H1 (cell line): Measurements from ENCODE around the gene ECPAS. TPM values are rescaled to one million over a fixed set of nuclear protein-coding genes. Genes with fewer than 3 reads are reported as not detected.

Experiments used
- CEBPB ChIP-seq: IDR thresholded peaks from 2 replicates; pipeline ENCODE4 v1.6.1; 2012; ENCODE audit warnings: low read depth, low read length
- CHD1 ChIP-seq: IDR thresholded peaks from 2 replicates; pipeline ENCODE4 v1.6.1; 2012; ENCODE audit warnings: low read depth, low read length, improper control_type of control experiment
- CREB1 ChIP-seq: IDR thresholded peaks from 2 replicates; pipeline ENCODE4 v1.6.1; 2012; ENCODE audit warnings: inconsistent platforms
- EGR1 ChIP-seq: IDR thresholded peaks from 2 replicates; pipeline ENCODE4 v1.6.1; 2011; ENCODE audit warnings: low read depth, low read length, borderline replicate concordance
- EZH2 ChIP-seq: fragments of 200-600 bp; sonication (generic); IDR thresholded peaks from 2 replicates; pipeline ENCODE4 v1.7.1; 2012; ENCODE audit warnings: low read depth, mild to moderate bottlenecking, moderate library complexity, low read length, inconsistent platforms; ENCODE audit not compliant: severe bottlenecking
- GTF2F1 ChIP-seq: IDR thresholded peaks from 2 replicates; pipeline ENCODE4 v1.6.1; 2012; ENCODE audit warnings: low read depth, low read length, improper control_type of control experiment, borderline replicate concordance
- HDAC6 ChIP-seq: IDR thresholded peaks from one replicate; pipeline ENCODE4 v1.7.1; 2012; ENCODE audit warnings: low read depth, mild to moderate bottlenecking, inconsistent platforms, low read length, moderate library complexity
- RBBP5 ChIP-seq: IDR thresholded peaks from 2 replicates; pipeline ENCODE4 v1.7.1; 2012; ENCODE audit warnings: low read depth, mild to moderate bottlenecking, inconsistent platforms, low read length, moderate library complexity, borderline replicate concordance
- SAP30 ChIP-seq: fragments of 300-600 bp; sonication (generic); IDR thresholded peaks from 2 replicates; pipeline ENCODE4 v1.7.1; 2012; ENCODE audit warnings: low read length, moderate library complexity, mild to moderate bottlenecking, inconsistent platforms; ENCODE audit not compliant: insufficient read depth, insufficient replicate concordance
- polyA plus RNA-seq, 7 experiments: library from polyadenylated mRNA; depleted of rRNA in 3 of 7; stranded (reverse) in 5 of 7; unstranded in 2 of 7; fragments of >200 nt in 5 of 7; fragments of 200-250 nt in 2 of 7; gene quantifications; 1 replicate in 5 of 7; 2 replicates in 1 of 7; 4 replicates in 1 of 7; pipeline versions ENCODE4 v1.2.1 to v1.2.3, GENCODE V29; 2011 to 2013; ENCODE audit warnings: missing spikeins in 2 of 7, mixed read lengths in 2 of 7
- total RNA-seq: library from RNA; stranded (reverse); fragmentation: NEBNext Ultra II Directional; extraction: Animal tissue kit (Norgen Biotek cat#: 25700); gene quantifications from 2 replicates; pipeline ENCODE4 v1.2.1, GENCODE V29; 2021

Gene ECPAS
- total and polyA plus RNA-seq, 2 of the 8 experiments (the other 6 are each of a cell fraction or from before 2014, with no cell fraction given): 20.9 to 131 TPM

GRCh38 chr9:111330124-111330523, 154.1 kb downstream of the ECPAS start, which contains the start of gene OR2K2 (continued):
- TF ChIP-seq EZH2 (no peak), CREB1 (no peak), SAP30 (no peak), CEBPB (no peak), EGR1 (no peak), CHD1 (no peak), GTF2F1 (no peak), RBBP5 (no peak), HDAC6 (no peak)
